Measurements from ENCODE around the gene EMC6. TPM values are rescaled to one million over a fixed set of nuclear protein-coding genes. Genes with fewer than 3 reads are reported as not detected.
A peak's percentile ranks its signal among the peaks of the same experiment; 100 is the strongest.
"Not testable (repeated sequence)": the region's sequence is repeated elsewhere in the genome, so short reads cannot be mapped to it uniquely, and the experiment has no call there.

EMC6 gene
- total RNA-seq, 1 donor from 2014 or later: 46.6 TPM

- TF ChIP-seq, protein P1, sequence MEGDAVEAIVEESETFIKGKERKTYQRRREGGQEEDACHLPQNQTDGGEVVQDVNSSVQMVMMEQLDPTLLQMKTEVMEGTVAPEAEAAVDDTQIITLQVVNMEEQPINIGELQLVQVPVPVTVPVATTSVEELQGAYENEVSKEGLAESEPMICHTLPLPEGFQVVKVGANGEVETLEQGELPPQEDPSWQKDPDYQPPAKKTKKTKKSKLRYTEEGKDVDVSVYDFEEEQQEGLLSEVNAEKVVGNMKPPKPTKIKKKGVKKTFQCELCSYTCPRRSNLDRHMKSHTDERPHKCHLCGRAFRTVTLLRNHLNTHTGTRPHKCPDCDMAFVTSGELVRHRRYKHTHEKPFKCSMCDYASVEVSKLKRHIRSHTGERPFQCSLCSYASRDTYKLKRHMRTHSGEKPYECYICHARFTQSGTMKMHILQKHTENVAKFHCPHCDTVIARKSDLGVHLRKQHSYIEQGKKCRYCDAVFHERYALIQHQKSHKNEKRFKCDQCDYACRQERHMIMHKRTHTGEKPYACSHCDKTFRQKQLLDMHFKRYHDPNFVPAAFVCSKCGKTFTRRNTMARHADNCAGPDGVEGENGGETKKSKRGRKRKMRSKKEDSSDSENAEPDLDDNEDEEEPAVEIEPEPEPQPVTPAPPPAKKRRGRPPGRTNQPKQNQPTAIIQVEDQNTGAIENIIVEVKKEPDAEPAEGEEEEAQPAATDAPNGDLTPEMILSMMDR (conservative IDR thresholded peaks at IDR 0.05): no peak
- Mint-ChIP-seq H3K27me3 (peaks cover 66% of the 10 kb centered on the region), H3K4me3 (no peak overlapping the region), H3K27ac (no peak overlapping the region), H3K4me1 (ENCODE audit: unreplicated experiment) (no peaks in the 10 kb centered on the region), H3K9me3 (no peaks in the 10 kb centered on the region), H3K36me3 (no peaks in the 10 kb centered on the region)
- no peak for DNase-seq (ENCODE audit: extremely low spot score, unreplicated experiment)
These were observed 26.6 kb downstream of the EMC6 start for GRCh38 chr17:3695129-3695722.

DNA sequence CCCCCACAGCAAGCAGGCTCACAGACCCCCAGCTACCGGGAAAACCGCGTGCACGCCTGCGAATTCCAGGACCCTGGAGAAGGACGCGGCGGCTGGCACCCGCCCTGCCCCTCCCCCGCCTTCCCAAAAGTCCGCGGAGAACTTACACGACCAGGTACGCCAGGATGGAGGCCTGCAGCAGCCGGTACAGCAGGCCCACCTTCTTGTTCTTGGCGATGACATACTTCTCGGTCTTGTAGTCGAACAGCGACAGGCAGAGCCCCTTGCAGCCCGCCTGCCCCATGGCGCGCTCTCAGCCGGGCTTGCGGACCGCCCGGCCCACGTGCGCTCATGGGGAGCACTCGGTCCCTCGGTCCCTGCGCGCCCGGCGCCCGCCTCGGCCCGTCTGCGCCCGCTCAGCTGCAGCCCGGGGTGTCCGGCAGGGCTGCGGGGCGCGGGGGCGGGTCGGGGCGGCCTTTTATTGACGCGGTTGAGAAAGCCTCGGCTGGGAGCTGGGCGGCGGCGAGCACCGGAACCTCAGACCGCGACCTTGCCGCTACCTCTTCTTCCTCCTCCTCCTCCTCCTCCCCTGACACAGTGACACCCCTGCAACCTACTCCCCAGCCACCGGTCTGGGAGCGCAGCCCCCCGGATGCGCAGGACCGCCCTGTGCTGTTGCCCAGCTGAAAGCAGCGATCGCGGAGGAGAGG, 27.3 kb downstream of the EMC6 start, which contains the start of gene P2RX5:
Gene P2RX5, minus strand, starts transcription at position 433 of the 689 bp plus-strand sequence. Its CDS starts 150 bp downstream, at position 283.
- H3K9me3 Mint-ChIP-seq: no peaks in the 10 kb centered on the region
- TF ChIP-seq, protein P1 (conservative IDR thresholded peaks at IDR 0.05): no peak
- no peaks in the 10 kb centered on the region for H3K36me3 Mint-ChIP-seq
- no peak for DNase-seq (ENCODE audit: extremely low spot score, unreplicated experiment)
- no peak within 1 kb of the TSS for H3K27ac Mint-ChIP-seq
- H3K4me1 Mint-ChIP-seq (ENCODE audit: unreplicated experiment): no peaks in the 10 kb centered on the region
- peak within 1 kb of the TSS; percentile 80 for H3K4me3 Mint-ChIP-seq
- H3K27me3 Mint-ChIP-seq: peaks cover 66% of the 10 kb centered on the region

DNA sequence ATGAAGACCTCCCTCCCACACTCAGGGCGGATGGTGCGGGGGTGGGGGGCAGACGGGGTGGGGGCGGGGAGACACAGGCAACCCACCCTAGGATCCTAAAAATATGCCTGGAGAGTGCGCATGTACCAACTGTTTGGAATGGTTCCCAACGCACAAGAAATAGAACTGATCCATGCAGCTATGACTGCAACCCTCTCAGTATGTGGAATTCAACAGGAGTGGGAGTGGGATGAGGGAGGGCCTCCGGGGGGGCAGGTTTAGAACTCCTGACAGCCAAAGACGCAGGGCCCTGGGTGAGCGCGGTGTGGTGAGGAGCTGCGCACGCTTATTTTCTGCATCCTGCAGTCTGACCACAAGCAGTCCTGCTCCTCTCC, 28.5 kb downstream of the EMC6 start:
- H3K27me3 Mint-ChIP-seq: peaks cover 61% of the 10 kb centered on the region
- H3K9me3 Mint-ChIP-seq: no peaks in the 10 kb centered on the region

GRCh38 chr17:3698139-3698538, 29.5 kb downstream of the EMC6 start:
- Mint-ChIP-seq H3K4me3 (no peak overlapping the region), H3K36me3 (no peaks in the 10 kb centered on the region), H3K27me3 (peaks cover 53% of the 10 kb centered on the region), H3K9me3 (peaks cover 7% of the 10 kb centered on the region), H3K27ac (no peak overlapping the region), H3K4me1 (ENCODE audit: unreplicated experiment) (no peaks in the 10 kb centered on the region)
- no peak for DNase-seq (ENCODE audit: extremely low spot score, unreplicated experiment)
- TF ChIP-seq, protein P1 (conservative IDR thresholded peaks at IDR 0.05): no peak

More for the DNA sequence above, 28.5 kb downstream of the EMC6 start:
- Mint-ChIP-seq H3K4me1 (ENCODE audit: unreplicated experiment) (no peaks in the 10 kb centered on the region), H3K4me3 (no peak overlapping the region), H3K36me3 (no peaks in the 10 kb centered on the region), H3K27ac (no peak overlapping the region)
- TF ChIP-seq, protein P1 (conservative IDR thresholded peaks at IDR 0.05): no peak
- DNase-seq (ENCODE audit: extremely low spot score, unreplicated experiment): no peak

DNA sequence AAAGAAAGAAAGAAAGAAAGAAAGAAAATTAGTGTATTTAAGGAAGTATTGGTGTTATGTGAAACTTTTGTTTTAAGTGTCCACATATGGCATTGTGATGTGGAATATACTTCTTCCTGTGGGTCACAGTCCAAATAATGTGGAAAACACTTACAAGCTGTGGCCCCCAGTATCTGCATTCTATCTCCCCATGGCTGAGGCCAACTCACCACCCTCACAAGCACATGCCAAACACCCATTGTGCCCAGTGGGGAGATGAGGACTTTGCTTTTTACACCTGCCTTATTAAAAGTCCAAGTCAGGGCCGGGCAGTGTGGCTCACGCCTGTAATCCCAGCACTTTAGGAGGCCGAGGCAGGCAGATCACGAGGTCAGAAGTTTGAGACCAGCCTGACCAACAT, 31.3 kb downstream of the EMC6 start:
- H3K4me3 Mint-ChIP-seq: no peak overlapping the region
- H3K36me3 Mint-ChIP-seq: no peaks in the 10 kb centered on the region
- no peaks in the 10 kb centered on the region for H3K4me1 Mint-ChIP-seq (ENCODE audit: unreplicated experiment)
- peaks cover 7% of the 10 kb centered on the region for H3K9me3 Mint-ChIP-seq
- H3K27ac Mint-ChIP-seq: no peak overlapping the region
- peaks cover 37% of the 10 kb centered on the region for H3K27me3 Mint-ChIP-seq
- TF ChIP-seq, protein P1 (conservative IDR thresholded peaks at IDR 0.05): no peak
- DNase-seq (ENCODE audit: extremely low spot score, unreplicated experiment): no peak

- peaks cover 20% of the 10 kb centered on the region for H3K27me3 Mint-ChIP-seq
- not testable (repeated sequence) for H3K9me3 Mint-ChIP-seq; DNase-seq (ENCODE audit: extremely low spot score, unreplicated experiment); H3K27ac Mint-ChIP-seq; H3K36me3 Mint-ChIP-seq; H3K4me3 Mint-ChIP-seq; H3K4me1 Mint-ChIP-seq (ENCODE audit: unreplicated experiment)
These were observed 33.5 kb downstream of the EMC6 start for GRCh38 chr17:3702041-3702539.
